Measurements from ENCODE around the gene PGLYRP4. TPM values are rescaled to one million over a fixed set of nuclear protein-coding genes. Genes with fewer than 3 reads are reported as not detected.

Gene PGLYRP4
- total and polyA plus RNA-seq, 2 donors from 2014 or later, result not detected

DNA sequence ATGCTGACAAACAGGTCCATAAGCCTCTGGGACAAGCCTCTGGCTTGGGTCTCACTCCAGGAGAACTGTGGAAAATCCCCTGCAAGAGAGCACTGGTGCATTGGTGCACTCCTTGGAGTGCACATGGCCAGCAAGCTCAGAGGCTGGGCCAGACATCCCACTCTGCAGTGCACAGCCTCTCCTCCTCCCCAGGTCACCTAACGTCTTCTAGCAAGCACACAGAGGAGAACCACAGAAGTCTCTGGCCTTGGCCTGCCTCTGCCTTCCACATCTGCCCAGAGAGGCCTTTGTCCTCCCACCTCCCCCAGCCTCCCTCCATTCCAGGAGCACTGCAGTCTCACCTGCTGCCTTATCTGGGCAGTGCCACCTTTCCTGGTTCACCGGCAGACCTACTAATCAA is 40.1 kb downstream of the PGLYRP4 start:
- no peak overlapping the region for H3K27ac ChIP-seq (ENCODE audit: low read depth in 2 of 2, low read length in 2 of 2)
- DNase-seq (no peak), FAIRE-seq (no peak)
- H3K27me3 ChIP-seq (ENCODE audit: control insufficient read depth, insufficient read depth, low read length), result no peaks in the 10 kb centered on the region
- H3K36me3 ChIP-seq (ENCODE audit: control insufficient read depth in 2 of 3, insufficient read depth in 3 of 3, low read length in 3 of 3), result no peaks in the 10 kb centered on the region
- H3K9ac ChIP-seq (ENCODE audit: low read length in 3 of 3), result no peak overlapping the region
- no peaks in the 10 kb centered on the region for H3K9me3 ChIP-seq (ENCODE audit: control insufficient read depth in 2 of 3, insufficient read depth in 1 of 3, low read length in 3 of 3)
- intact Hi-C loops (cut with DNase I), result no loop called here
- no peak overlapping the region for H3K4me3 ChIP-seq (ENCODE audit: low read length in 3 of 3)
- H3K4me1 ChIP-seq (ENCODE audit: control insufficient read depth in 2 of 3, insufficient read depth in 2 of 3, low read depth in 1 of 3, low read length in 3 of 3), result no peaks in the 10 kb centered on the region
- TF ChIP-seq, protein P1, sequence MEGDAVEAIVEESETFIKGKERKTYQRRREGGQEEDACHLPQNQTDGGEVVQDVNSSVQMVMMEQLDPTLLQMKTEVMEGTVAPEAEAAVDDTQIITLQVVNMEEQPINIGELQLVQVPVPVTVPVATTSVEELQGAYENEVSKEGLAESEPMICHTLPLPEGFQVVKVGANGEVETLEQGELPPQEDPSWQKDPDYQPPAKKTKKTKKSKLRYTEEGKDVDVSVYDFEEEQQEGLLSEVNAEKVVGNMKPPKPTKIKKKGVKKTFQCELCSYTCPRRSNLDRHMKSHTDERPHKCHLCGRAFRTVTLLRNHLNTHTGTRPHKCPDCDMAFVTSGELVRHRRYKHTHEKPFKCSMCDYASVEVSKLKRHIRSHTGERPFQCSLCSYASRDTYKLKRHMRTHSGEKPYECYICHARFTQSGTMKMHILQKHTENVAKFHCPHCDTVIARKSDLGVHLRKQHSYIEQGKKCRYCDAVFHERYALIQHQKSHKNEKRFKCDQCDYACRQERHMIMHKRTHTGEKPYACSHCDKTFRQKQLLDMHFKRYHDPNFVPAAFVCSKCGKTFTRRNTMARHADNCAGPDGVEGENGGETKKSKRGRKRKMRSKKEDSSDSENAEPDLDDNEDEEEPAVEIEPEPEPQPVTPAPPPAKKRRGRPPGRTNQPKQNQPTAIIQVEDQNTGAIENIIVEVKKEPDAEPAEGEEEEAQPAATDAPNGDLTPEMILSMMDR (IDR thresholded peaks at IDR 0.05; ENCODE audit: borderline replicate concordance, extremely low read depth, insufficient read depth), result no peak

DNA sequence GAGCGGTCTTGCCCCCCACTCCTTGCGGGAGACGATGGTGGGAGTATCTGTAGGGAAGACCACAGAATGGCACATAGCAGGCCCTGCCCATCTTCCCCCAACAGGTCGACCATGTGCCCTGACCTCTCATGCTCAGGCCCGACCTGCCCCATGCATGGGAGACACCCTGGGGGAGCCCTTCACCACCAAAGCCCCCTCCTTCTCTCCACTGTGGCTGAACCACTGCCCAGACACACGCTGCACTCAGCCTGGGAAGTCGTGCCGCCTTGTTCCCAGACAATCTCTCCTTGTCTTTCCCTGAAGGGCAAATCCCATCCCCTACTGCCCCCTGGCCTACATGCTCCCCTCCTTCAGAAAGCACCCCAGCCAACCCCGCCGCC is 41.4 kb downstream of the PGLYRP4 start:
- Histone ChIP-seq H3K36me3 (ENCODE audit: control insufficient read depth in 2 of 3, insufficient read depth in 3 of 3, low read length in 3 of 3) (no peaks in the 10 kb centered on the region), H3K4me1 (ENCODE audit: control insufficient read depth in 2 of 3, insufficient read depth in 2 of 3, low read depth in 1 of 3, low read length in 3 of 3) (no peaks in the 10 kb centered on the region), H3K9ac (ENCODE audit: low read length in 3 of 3) (no peak overlapping the region), H3K27me3 (ENCODE audit: control insufficient read depth, insufficient read depth, low read length) (no peaks in the 10 kb centered on the region), H3K27ac (ENCODE audit: low read depth in 2 of 2, low read length in 2 of 2) (no peak overlapping the region), H3K4me3 (ENCODE audit: low read length in 3 of 3) (no peak overlapping the region), H3K9me3 (ENCODE audit: control insufficient read depth in 2 of 3, insufficient read depth in 1 of 3, low read length in 3 of 3) (no peaks in the 10 kb centered on the region)
- DNase-seq (no peak), FAIRE-seq (no peak)
- TF ChIP-seq, protein P1 (IDR thresholded peaks at IDR 0.05; ENCODE audit: borderline replicate concordance, extremely low read depth, insufficient read depth), result no peak
- intact Hi-C loops (cut with DNase I), result no loop called here

DNA sequence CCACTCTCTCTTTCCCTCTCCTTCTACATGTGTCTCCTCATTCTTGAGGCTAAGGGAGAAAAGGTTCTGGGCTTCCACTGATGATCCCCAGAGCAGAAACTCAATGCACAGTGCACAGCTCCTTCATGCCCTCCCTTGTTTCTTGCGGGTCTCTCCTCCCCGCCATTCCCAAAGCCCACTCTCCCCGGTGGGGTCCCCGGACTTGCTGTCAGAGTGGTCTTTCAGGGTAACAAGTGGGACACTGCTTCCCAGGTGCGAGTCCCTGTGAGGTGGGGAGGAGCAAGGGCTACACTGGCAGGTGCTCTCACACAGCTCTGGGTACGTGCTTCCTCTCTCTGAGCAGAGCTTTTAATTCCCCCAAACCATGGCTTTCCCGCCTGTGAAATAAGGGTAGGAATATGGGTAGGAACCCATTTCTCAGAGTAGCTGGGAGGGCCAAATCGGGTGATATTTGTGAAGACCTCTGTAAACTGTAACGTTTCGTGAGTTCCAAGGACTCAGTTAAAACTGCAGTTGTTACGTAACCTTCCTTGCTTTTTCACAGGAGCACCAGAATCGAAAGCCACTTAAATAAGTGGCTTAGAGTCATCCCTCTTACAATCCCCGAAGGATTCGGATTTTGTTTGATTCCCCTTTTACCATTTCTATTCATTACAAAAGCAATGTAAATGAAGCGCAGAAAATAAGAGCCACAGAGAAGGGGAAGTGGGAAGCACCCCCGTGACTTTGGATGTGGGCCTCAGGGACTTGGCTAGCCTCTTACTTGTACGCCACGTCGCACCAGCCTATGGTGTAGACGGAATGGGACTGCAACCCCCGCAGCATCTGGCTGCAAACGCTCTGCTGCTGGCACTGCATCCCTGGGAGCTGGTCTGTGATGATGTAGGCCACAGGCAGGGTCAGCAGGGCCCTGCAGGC is 42.1 kb downstream of the PGLYRP4 start:
- intact Hi-C loops (cut with DNase I), result no loop called here
- H3K4me1 ChIP-seq (ENCODE audit: control insufficient read depth in 2 of 3, insufficient read depth in 2 of 3, low read depth in 1 of 3, low read length in 3 of 3), result no peaks in the 10 kb centered on the region
- H3K4me3 ChIP-seq (ENCODE audit: low read length in 3 of 3), result no peak overlapping the region
- H3K36me3 ChIP-seq (ENCODE audit: control insufficient read depth in 2 of 3, insufficient read depth in 3 of 3, low read length in 3 of 3), result no peaks in the 10 kb centered on the region
- H3K9ac ChIP-seq (ENCODE audit: low read length in 3 of 3), result no peak overlapping the region
- no peaks in the 10 kb centered on the region for H3K27me3 ChIP-seq (ENCODE audit: control insufficient read depth, insufficient read depth, low read length)
- DNase-seq (no peak), FAIRE-seq (no peak)
- H3K27ac ChIP-seq (ENCODE audit: low read depth in 2 of 2, low read length in 2 of 2), result no peak overlapping the region
- TF ChIP-seq, protein P1 (IDR thresholded peaks at IDR 0.05; ENCODE audit: borderline replicate concordance, extremely low read depth, insufficient read depth), result no peak
- no peaks in the 10 kb centered on the region for H3K9me3 ChIP-seq (ENCODE audit: control insufficient read depth in 2 of 3, insufficient read depth in 1 of 3, low read length in 3 of 3)

Data from kidney (tissue), 14 donors.